Sciatic nerve (tissue), 2 donors: Measurements from ENCODE around the gene SLC2A6. TPM values are rescaled to one million over a fixed set of nuclear protein-coding genes. Genes with fewer than 3 reads are reported as not detected.

Experiments
- ATAC-seq: fragments of 200-7000 bp; cut with Tn5 transposase; one replicate; pipeline ENCODE4 v1.9.1; 2020; ENCODE audit warnings: mild to moderate bottlenecking, moderate library complexity
- DNase-seq: peaks from one replicate; pipeline ENCODE4 v3.0.0-alpha.2; 2020; ENCODE audit warnings: low spot score
- intact Hi-C: fragments of 100-400 bp; cut with DNase I; formaldehyde crosslinking; loops from one replicate; pipeline ENCODE4 v1.14.2; 2022
- total RNA-seq: library from RNA; stranded (reverse); fragmentation: NEBNext Ultra II Directional; extraction: Animal tissue kit (Norgen Biotek cat#: 25700); gene quantifications from one replicate; pipeline ENCODE4 v1.2.1, GENCODE V29; 2021
- donor health status: DM: no; HTN: no; CAD: no.
- donor health status: DM: no; HTN: no; CAD: no.

The SLC2A6 gene
- total RNA-seq, 1 donor from 2014 or later = 3.3 TPM

DNA sequence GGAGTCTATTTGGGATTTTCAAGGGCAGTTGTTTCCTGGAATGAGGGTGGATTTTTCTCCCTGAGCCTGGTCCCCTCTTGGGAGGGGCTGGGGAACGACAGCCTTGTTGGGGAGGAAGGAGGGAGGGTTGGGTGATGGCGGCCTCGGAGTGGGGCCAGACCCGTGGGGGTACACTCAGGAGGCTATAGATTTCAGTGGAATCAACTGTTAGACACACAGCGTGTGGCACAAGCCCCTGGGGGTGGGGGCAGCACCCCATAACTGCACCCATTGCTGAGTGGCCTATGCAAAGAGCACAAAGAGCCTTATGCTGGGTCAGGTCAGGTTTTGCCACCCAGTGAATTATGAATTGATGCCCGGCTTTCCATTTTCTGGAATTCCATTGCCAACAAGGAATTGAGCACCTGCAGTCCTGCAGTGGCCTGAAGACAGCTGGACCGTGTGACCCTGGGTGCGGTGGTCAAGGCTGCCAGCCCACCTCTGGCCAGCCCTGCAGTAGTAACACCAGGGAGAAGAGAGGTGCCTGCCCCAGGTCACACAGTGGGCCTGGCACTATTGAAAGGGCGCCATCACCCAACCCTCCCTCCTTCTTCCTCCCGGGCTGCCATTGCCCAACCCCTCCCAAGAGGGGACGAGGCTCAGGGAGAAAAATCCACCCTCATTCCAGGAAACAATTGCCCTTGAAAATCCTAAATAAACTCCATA is 37.5 kb upstream of the SLC2A6 start:
- no peak for ATAC-seq
- no peak for DNase-seq
- intact Hi-C loops = no loop called here

DNA sequence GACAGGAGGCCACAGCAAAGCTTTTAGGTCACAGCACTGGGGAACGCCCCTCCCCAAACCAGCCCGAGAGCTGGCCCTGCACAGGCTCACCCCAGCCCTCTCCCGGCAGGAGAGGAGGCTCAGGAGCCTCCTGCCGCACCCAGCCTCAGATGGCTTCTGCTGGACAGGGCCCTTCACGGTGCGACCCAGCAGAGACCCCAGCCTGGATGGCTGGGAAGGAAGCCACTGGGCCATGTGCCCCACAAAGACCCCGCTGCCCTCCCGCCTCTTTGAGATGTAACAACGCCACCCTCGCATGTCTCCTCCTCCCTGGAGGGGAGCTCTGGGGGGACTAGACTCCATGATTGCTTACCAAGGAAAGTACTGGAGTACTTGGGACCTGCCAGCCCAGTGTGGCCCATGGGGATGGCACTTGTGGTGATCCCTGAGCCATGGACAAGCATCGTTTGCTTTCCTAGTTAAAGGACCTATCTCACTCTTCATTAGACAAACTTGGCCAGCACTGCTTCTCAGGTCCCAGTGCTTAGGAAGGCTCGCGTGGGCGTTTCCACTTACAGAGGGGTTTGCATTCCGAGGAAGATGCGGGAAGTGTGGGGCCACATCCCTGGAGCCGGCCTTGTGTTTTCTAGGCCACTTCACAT is 36.8 kb upstream of the SLC2A6 start:
- intact Hi-C loops = no loop called here
- no peak for DNase-seq
- no peak for ATAC-seq

DNA sequence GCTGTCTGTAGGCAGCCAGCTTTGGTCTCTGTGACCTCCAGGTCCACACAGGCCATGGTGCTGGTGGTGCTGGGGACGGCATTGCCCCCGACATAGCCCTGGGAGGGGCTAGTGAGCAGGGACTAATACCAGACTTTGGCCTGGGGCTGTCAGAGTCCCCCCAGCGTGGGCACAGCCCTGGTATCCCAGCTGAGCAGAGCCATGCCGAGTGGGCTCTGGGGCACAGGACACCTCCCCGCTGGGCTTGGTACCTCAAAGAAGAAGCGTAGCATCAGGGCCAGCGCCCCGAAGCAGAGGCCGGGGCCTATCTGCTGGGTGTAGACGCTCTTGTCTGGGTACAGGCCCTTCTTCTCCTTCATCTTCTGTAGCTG is 36.3 kb upstream of the SLC2A6 start:
- intact Hi-C loops = no loop called here
- ATAC-seq = no peak
- no peak for DNase-seq

DNA sequence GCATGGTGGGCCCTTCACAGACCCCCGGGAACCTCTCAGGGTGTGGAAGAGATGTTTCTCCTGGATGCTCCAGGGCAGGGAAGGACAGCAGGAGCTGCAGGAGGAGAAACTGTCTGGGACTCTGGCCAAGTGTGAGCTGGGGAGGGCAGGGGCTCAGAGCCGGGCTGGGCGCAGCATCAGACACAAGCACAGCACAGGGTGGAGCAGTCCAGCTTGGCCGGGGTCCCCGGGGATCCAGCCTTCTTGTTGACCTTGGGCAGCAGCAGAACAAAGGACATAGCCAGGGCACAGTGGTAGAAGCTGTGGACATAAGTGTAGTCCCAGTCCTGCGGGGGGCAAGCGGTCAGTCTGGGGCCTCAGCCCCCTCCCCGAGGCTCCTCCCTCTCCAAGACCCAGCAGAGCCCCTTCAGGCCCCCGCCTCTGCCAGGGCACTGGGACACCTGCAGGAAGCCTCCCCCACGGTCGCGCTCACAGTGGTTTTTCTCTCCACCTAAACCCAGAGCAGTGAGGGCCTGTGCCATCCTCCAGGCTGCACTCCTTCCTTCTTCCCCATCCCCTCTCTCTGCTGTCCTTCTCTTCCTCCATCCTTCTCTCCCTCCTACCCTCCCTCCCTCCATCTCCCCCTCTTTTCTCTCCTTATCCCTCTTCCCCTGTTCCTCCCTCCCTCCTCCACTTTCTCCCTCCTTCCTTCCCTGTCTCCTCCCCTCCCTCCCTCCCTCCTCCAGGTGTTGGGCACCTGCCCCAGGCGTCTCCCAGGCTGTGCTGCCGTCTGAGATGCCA is 35.8 kb upstream of the SLC2A6 start:
- intact Hi-C loops = no loop called here
- ATAC-seq = peak; percentile 83

DNA sequence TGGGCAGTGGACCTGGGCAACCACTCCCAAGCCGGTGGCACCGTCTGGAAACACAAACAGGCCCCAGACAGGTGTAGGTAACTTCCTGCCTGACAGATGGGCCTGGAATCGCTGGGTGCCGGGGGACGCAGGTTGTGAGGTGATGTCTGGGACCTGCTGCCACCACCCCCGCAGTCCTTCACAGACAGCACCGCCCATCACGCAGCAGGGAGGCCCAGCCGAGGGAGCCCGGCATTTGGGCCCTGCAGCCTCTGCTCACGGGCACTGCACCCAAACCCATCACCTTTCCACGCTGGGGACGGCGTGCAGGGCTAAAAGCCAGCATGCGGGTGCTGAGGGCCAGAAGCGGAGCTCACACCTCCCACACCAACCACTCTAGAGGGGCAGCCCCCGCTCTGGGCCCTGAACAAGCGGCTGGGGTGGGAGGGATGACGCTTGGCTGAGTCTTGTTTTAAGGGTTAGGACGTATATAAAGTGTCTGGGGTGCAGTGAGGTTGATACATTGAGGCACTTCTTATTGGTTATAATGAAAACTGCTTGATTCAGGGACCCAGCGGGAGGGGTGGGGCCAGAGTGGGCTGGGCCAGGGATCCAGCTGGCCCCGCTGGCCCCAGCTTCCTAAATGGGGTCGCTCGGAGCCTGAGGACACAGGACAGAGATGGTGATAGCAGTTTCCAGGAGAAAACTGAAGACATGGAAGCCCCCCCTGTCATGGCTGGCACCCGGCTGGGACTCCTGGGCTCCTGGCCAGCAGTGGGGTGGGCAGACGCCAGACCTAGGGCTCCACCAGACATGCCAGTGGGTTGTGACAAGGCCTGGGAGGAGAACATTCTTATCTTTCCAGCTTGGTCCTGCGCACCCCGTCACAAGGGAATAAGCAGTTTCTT is 34.6 kb upstream of the SLC2A6 start:
- intact Hi-C loops = no loop called here
- no peak for ATAC-seq
- DNase-seq = no peak

More for the DNA sequence above, 35.8 kb upstream of the SLC2A6 start:
- DNase-seq = no peak

DNA sequence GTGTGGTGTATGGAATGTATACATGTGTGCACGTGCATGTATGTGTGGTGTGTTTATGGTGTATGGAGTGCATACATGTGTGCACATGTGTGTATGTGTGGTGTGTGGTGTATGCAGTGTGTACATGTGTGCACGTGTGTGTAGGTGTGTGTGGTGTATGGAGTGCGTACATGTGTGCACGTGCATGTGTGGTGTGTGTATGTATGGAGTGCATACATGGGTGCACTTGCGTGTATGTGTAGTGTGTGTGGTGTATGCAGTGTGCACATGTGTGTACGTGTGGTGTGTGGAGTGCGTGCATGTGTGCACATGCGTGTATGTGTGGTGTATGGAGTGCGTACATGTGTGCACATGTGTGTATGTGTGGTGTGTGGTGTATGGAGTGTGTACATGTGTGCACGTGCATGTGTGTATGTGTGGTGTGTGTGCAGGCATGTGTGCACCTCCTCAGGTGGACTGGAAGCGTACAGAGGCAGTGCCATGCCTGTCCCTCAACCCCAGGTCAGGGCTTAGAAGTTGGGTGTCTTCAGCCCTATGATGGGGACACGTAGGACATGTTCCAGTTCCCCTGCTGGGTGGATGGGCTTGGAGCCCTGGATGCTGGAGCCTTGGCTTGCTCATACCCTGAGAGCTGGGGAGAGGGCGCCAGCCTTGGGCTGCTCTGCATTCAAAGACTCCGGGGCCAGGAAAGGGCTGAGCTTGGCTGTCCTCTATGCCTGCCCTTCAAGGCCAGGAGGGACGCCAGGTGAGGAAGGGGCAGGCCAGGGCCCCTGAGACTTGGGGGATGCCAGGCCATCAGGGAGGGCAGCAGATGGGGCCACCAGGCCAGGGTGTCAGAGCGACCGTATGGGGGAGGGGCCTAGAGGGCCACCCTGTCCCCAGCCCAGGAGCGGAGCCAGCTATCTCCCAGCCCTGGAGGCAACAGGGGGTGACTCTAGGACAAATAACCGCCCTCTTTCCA is 33.6 kb upstream of the SLC2A6 start:
- ATAC-seq (no peak), DNase-seq (no peak)
- intact Hi-C loops = no loop called here

DNA sequence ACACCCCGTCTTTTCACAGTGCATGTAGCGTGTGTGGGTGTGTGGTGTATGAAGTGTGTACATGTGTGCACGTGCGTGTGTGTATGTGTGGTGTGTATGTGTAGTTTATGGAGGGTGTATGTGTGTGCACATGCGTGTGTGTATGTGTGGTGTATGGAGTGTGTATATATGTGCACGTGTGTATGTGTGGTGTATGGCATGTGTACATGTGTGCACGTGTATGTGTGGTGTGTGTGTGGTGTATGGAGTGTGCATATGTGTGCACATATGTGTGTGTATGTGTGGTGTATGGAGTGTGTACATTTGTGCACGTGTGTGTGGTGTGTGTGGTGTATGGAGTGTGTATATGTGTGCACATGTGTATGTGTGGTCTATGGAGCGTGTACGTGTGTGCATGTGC is 32.7 kb upstream of the SLC2A6 start:
- no peak for DNase-seq
- ATAC-seq = no peak
- intact Hi-C loops = no loop called here

DNA sequence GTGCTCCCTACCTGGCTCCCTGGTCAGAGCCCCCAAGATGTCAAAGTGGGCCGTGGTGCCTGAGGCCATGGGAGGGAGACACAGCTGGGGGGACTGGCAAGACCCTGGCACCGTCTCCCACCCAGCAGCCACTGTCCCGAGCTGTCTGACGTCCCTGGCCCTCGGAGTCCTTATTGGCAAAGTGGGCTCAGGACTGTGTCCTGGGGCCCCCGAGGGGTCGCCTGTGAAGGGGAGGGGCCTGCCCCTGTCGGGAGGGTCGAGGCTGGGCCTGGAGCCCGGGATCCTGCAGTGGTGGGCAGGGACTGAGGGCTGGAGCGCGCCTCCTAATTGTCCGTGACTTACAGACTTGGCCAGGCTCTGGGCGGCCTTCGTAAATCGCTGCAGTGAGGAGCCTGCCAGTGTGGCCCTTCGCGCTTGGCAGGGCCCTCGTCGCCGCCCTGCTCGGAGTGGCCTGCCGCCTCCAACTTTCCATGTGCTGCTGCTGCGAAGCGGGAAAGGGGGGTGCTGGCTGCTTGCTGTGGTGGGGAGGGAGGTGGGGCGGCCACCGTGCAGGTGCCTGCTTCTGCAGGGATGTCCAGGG is 32.1 kb upstream of the SLC2A6 start:
- intact Hi-C loops = no loop called here
- ATAC-seq (no peak), DNase-seq (no peak)

DNA sequence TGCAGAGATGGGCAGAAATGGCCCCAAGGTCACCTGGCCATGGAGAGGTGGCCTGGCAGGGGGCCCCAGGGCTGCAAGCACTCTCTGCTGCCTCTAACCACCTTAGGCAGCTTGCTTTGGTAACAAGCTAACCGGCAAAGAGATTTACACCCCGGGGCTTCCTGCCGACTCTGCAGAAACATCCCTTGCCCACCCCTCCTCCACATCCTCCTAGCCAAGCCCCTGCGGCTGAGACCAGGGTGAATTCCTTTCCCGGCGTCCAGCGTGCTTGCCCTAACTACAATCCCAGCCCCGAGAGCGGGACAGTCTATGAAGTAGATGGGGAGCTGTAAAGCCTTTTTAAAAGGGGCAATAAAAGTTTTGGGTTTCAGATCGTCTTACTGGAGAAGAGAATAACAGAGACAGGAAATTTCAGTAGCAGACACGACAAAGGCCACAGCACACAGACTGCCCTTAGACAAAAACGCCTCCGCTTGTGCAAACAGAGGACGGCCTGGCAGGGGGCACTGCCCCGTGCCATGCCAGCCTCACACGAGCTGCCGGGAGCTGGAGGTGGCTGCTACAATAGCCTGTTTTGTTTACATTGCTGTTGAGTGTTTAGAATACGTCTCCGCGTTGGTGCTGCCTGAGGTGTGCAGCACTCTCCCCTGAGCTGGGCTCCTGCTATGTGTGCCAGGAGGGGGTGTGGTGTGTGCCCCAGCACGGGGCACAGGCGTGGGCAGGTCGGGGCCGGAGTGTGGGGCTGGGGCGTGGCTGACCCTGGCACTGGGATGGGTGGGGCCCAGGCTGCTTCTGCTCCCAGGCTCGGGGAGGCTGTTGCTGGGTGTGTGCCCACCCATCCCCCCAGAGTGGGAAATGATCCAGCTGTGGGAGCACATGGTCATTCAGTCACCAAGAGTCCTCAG is 30.5 kb upstream of the SLC2A6 start:
- ATAC-seq (no peak), DNase-seq (no peak)
- intact Hi-C loops = no loop called here

DNA sequence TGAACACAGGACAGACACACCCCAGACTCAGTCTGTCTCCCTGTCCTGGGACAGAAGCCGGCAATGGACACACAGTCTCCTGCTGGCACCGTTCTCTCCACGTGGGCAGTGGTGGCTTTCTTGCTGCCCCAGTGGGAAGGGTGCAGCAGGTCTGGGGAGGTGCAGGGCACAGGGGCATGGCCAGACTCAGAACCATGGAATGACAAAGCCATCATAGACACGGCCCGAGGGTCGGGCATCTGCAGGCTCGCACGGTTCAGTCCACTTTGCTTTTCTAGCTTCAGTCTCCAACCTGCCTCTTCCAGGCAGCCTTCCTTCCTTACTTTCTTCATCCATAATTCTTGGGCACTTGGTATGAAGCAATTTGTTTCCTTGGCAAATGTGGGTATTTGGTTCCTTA is 29.1 kb upstream of the SLC2A6 start:
- DNase-seq (no peak), ATAC-seq (no peak)
- intact Hi-C loops = no loop called here

DNA sequence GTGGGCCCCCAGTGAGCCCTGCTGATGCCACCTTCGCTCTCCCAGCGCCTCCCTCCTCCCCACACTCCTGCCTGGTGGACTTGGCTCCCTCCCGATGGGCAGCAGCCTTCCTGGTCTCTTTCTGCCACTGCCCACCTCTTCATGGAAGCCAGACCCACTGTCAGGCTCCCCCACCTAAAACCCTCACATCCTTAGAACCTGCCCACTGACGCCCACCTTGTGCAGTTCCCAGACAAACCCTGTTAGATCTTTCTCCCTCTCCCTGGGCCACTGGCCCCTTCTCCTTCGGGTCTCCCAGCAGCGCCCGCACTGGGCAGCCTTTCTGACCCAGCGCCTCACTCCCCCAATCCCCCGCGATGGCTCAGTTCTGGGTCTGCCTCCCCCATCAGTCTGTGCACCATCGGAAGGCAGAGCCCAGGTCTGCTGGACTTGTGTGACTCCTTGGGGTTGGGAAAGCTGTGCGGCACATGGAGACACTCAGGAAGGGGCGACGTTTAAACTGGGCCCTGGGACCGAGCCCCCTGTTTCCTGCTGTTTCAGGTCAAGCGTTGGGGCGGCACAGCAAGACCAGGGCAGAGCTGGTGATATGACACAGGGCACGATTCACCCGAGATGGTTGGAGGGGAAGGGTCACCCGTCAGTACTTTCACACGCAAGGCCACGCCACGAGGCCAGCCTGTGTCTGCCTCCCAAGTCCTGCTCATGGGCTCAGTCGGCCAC is 28.5 kb upstream of the SLC2A6 start:
- ATAC-seq (no peak), DNase-seq (no peak)
- intact Hi-C loops = no loop called here

DNA sequence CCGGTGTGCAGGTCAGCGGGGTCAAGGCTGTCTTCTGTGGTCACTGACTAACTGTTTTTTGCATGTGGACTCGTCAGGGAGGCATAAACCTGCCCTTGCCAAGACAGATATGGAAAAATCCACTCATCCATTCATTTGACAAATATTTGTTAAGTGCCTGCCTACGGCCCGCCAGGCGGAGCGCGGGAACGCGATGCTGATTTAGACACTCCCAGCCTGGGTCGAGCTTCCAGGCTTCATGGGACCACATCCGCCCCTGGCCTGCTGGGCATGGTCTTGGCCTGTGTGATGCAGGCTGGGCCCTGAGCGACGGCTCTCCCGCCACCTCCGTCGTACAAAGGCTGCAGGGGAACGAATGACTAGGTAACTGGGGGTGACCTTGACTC is 27.7 kb upstream of the SLC2A6 start:
- ATAC-seq (peak; percentile 85), DNase-seq (peak; percentile 82)
- intact Hi-C loops = no loop called here

DNA sequence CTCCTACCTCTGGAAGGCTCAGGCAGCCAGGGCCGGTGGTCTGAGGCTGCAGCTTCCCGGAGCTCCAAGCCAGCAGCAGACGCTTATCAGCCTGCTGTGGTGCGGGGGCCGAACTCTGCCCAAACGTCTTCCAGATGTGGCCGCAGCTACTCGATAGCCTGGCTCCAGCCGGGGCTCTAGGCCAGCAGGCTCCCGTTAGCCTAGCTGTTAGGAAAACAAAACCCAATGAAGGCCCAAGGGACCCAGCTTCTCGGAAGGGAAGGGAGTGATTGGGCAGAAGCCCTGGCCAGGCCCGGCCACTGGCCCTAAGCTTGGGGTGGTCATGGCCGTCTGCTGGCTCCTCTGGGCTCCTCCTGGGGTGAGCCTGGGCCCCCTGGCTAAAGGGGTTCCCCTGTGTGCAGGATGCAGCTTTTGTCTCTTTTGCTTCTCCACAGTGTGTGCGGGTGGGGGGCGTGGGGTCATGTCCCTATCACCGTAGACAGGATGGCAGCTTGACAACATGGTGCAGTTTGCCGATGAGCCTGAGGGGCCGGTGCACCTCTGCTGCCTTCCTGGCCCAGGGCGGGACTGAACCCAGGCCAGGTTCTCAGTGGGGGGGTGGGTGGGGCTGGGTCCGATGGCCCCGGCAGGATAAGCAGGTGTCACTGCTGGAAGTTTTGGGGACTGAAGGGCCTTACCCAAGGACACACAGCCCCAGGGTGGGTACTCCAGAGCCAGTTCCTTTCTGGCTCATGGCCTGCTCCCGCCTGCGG is 27.2 kb upstream of the SLC2A6 start:
- intact Hi-C loops = no loop called here
- ATAC-seq = peak; percentile 87
- peak; percentile 86 for DNase-seq

DNA sequence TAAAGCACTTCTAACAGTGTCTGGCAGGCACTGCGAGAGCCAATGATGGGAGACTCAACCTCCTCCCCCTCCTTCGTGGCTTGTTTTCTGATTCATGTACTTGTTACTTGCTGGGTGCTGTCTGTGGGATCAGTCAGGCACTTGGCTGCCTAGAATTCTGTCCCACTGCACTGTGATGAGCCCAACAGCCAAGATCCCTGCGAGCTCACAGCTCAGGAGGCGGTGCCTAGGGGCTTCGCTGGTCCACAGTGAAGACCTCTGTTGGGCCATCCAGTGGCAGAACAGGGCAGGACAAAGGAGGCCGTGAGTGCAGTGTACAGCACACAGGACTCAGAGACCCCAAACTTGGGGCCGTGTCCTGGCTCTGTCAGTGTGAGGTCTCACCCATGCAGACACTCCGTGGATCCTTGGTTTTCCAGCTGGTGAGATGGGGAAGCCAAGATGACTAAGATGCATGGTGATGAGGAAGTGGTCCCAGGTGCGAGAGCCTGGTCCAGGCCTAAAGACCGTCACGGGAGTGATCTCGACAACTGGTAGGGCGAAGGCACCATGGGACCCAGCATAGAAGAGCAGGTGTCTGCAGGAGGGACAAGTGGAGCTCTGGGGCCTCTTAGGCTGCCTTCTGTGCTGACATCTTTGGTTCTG is 26.4 kb upstream of the SLC2A6 start:
- intact Hi-C loops = no loop called here
- ATAC-seq (peak; percentile 7), DNase-seq (no peak)

DNA sequence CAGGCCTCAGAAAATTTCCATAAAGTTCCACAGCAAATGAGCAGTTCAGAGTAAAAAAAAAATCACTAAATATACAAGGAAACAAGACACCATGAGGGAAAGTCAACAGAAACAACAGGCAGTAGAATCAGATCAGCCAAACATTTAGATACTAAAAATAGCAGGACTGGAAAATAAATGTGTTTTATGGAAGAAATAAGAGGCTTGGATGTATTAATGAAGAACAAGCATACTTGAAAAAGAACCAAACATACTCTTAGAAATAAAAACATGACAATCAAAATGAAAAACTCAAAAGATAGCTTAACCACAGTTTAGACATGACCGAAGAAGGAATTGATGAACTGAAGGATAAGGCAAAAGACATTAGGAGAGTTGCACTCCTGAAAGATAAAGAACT is 23.2 kb upstream of the SLC2A6 start:
- intact Hi-C loops = no loop called here
- ATAC-seq = no peak
- no peak for DNase-seq
